B cell (primary cell): ENCODE measurements around the gene PRKCA. TPM values are rescaled to one million over a fixed set of nuclear protein-coding genes. Genes with fewer than 3 reads are reported as not detected.

Experiments used
- ATAC-seq: fragments of 200-7000 bp; cut with Tn5 transposase; one replicate; pipeline ENCODE4 v1.10.0; 2021; ENCODE audit warnings: low read depth, mild to moderate bottlenecking, moderate number of reproducible peaks, moderate library complexity
- CTCF ChIA-PET: fragments of 350-600 bp; sonication (Branson Sonifier 250); formaldehyde crosslinking; loops from one replicate; lab custom pipeline; 2021; ENCODE audit warnings: antibody characterized with exemption, inconsistent platforms; lab: Charles Lee
- POLR2A ChIA-PET: fragments of 350-600 bp; sonication (Branson Sonifier 250); formaldehyde crosslinking; loops from one replicate; lab custom pipeline; 2021; ENCODE audit warnings: antibody characterized with exemption; lab: Charles Lee
- DNase-seq: peaks from one replicate; pipeline ENCODE4 v3.0.0; 2013
- H2AFZ ChIP-seq: 2 replicates; pipeline ENCODE4 v1.6.1; 2012; ENCODE audit warnings: mild to moderate bottlenecking, low read depth, low read length; ENCODE audit not compliant: insufficient read depth, poor library complexity, severe bottlenecking
- H3K27ac ChIP-seq, 2 donors: 1 replicate in 1 of 2; 2 replicates in 1 of 2; pipeline ENCODE4 v1.5.1; 2012 to 2013; ENCODE audit warnings: low read length in 2 of 2, mild to moderate bottlenecking in 2 of 2, moderate library complexity in 1 of 2
- H3K27me3 ChIP-seq, 4 experiments: fragments of 200-600 bp in 1 of 4; sonication (generic) in 1 of 4; replicated peaks in 1 of 4; 1 replicate in 2 of 4; 2 replicates in 2 of 4; pipeline versions ENCODE4 v1.6.1 to v1.7.0; 2013 to 2016; ENCODE audit warnings: low read length in 3 of 4, mild to moderate bottlenecking in 2 of 4, mixed read lengths in 1 of 4, moderate library complexity in 1 of 4; ENCODE audit not compliant: insufficient read depth in 4 of 4, control insufficient read depth in 3 of 4; ENCODE audit errors: control extremely low read depth in 1 of 4
- H3K36me3 ChIP-seq, 2 experiments: replicated peaks in 1 of 2; 1 replicate in 1 of 2; 2 replicates in 1 of 2; pipeline versions ENCODE4 v1.6.1 to v1.7.1; 2013; ENCODE audit warnings: low read length in 1 of 2; ENCODE audit not compliant: insufficient read depth in 2 of 2, control insufficient read depth in 1 of 2; ENCODE audit errors: control extremely low read depth in 1 of 2, extremely low read depth in 1 of 2
- H3K4me1 ChIP-seq, 2 donors: fragments of 200-600 bp in 1 of 2; sonication (generic) in 1 of 2; 1 replicate in 1 of 2; 2 replicates in 1 of 2; pipeline versions ENCODE4 v1.5.1 to v1.6.1; 2013 to 2017; ENCODE audit warnings: low read length in 2 of 2; ENCODE audit not compliant: control insufficient read depth in 2 of 2, insufficient read depth in 2 of 2
- H3K4me2 ChIP-seq: replicated peaks from 2 replicates; pipeline ENCODE3; 2012; ENCODE audit warnings: mild to moderate bottlenecking, low read depth, low read length; ENCODE audit not compliant: poor library complexity, severe bottlenecking
- H3K4me3 ChIP-seq, 5 experiments: fragments of 200-600 bp in 1 of 5; sonication (generic) in 1 of 5; 1 replicate in 3 of 5; 2 replicates in 2 of 5; pipeline versions ENCODE4 v1.5.1 to v1.7.0; 2011 to 2016; ENCODE audit warnings: low read length in 4 of 5, mild to moderate bottlenecking in 4 of 5, low read depth in 2 of 5, control low read depth in 1 of 5, moderate library complexity in 1 of 5; ENCODE audit not compliant: insufficient read depth in 1 of 5; ENCODE audit errors: control extremely low read depth in 1 of 5, extremely low read depth in 1 of 5
- H3K79me2 ChIP-seq: fragments of 200-600 bp; sonication (generic); one replicate; pipeline ENCODE4 v1.6.0; 2016; ENCODE audit warnings: low read length; ENCODE audit not compliant: control insufficient read depth, insufficient read depth
- H3K9ac ChIP-seq: fragments of 200-600 bp; sonication (generic); 2 replicates; pipeline ENCODE4 v1.6.1; 2017; ENCODE audit warnings: mild to moderate bottlenecking, low read length, moderate library complexity
- H3K9me3 ChIP-seq, 3 donors: one replicate each; pipeline versions ENCODE4 v1.6.1 to v1.7.1; 2013; ENCODE audit warnings: low read length in 2 of 3; ENCODE audit not compliant: control insufficient read depth in 2 of 3, insufficient read depth in 1 of 3; ENCODE audit errors: control extremely low read depth in 1 of 3
- H4K20me1 ChIP-seq: 2 replicates; pipeline ENCODE4 v1.6.0; 2012; ENCODE audit warnings: mild to moderate bottlenecking, low read length; ENCODE audit not compliant: insufficient read depth, control insufficient read depth, poor library complexity, severe bottlenecking
- H3K27ac Mint-ChIP-seq: one replicate; pipeline ENCODE4 v1.8.0; 2021; ENCODE audit warnings: mixed read lengths
- H3K27me3 Mint-ChIP-seq: one replicate; pipeline ENCODE4 v1.8.0; 2021; ENCODE audit warnings: mixed read lengths
- H3K4me1 Mint-ChIP-seq: one replicate; pipeline ENCODE4 v1.8.0; 2021; ENCODE audit warnings: mixed read lengths
- H3K4me3 Mint-ChIP-seq: one replicate; pipeline ENCODE4 v1.8.0; 2021; ENCODE audit warnings: mixed read lengths
- H3K9me3 Mint-ChIP-seq: one replicate; pipeline ENCODE4 v1.8.0; 2022; ENCODE audit warnings: mixed read lengths; ENCODE audit not compliant: insufficient read depth
- EZH2 ChIP-seq: IDR thresholded peaks from 2 replicates; pipeline ENCODE4 v1.6.1; 2012; ENCODE audit warnings: borderline replicate concordance, low read depth, mild to moderate bottlenecking, moderate library complexity, low read length; ENCODE audit not compliant: insufficient read depth, poor library complexity, severe bottlenecking
- WGBS: methylation state at CpG from one replicate; pipeline ENCODE4 v1.1.5; 2013; ENCODE audit warnings: missing lambda C conversion rate; ENCODE audit not compliant: insufficient coverage; 5-methylcytosine and 5-hydroxymethylcytosine counted together
- intact Hi-C: fragments of 100-400 bp; cut with micrococcal nuclease; formaldehyde crosslinking; loops from one replicate; pipeline ENCODE4 v1.10.0; 2022
- polyA plus RNA-seq: library from polyadenylated mRNA; depleted of rRNA; stranded (reverse); fragments of >200 nt; gene quantifications from 2 replicates; pipeline ENCODE4 v1.2.3, GENCODE V29; 2012
- total RNA-seq, 2 donors: library from RNA; stranded (reverse); fragments of 120-200 nt in 1 of 2; gene quantifications; 1 replicate in 1 of 2; 2 replicates in 1 of 2; pipeline versions ENCODE4 v1.2.3 to v1.2.4, GENCODE V29; 2013 to 2022
- TF ChIP-seq, protein P1 (sequence below): fragments of 200-600 bp; IDR thresholded peaks from one replicate; pipeline ENCODE4 v1.8.0; 2022; ENCODE audit warnings: antibody characterized with exemption, mild to moderate bottlenecking

Gene PRKCA
- total and polyA plus RNA-seq, 2 donors (not counting 1 experiment from before 2014, with no cell fraction given), result 0.33 to 7.7 TPM

DNA sequence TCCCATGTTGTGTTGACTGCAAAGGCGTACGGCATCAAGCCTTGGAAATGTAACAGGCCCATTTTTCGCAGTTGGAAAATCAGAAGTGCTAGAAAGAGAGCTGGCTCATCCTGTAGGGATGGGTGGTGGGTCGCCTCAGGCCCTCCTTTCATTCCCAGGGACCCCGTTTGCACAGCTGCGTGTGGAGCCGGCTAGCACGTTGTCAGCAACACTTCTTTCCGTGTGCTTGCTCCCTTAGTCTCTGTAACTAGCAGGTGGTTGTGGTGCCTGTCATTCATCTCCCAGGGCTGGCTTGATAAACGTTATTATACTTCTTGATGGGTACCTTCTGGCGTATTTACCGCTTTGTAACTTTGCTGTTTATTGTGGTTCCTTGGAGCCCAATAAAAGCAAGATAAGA is 293.5 kb downstream of the PRKCA start:
- Mint-ChIP-seq H3K4me3 (no peak overlapping the region), H3K4me1 (no peaks in the 10 kb centered on the region), H3K9me3 (no peaks in the 10 kb centered on the region), H3K27ac (no peak overlapping the region), H3K27me3 (no peaks in the 10 kb centered on the region)
- no peak overlapping the region for H3K4me2 ChIP-seq
- DNase-seq (no peak), ATAC-seq (no peak)
- CTCF ChIA-PET, result no interaction called here
- POLR2A ChIA-PET, result no interaction called here
- H4K20me1 ChIP-seq, result no peaks in the 10 kb centered on the region
- TF ChIP-seq EZH2, result no peak
- TF ChIP-seq, protein P1, sequence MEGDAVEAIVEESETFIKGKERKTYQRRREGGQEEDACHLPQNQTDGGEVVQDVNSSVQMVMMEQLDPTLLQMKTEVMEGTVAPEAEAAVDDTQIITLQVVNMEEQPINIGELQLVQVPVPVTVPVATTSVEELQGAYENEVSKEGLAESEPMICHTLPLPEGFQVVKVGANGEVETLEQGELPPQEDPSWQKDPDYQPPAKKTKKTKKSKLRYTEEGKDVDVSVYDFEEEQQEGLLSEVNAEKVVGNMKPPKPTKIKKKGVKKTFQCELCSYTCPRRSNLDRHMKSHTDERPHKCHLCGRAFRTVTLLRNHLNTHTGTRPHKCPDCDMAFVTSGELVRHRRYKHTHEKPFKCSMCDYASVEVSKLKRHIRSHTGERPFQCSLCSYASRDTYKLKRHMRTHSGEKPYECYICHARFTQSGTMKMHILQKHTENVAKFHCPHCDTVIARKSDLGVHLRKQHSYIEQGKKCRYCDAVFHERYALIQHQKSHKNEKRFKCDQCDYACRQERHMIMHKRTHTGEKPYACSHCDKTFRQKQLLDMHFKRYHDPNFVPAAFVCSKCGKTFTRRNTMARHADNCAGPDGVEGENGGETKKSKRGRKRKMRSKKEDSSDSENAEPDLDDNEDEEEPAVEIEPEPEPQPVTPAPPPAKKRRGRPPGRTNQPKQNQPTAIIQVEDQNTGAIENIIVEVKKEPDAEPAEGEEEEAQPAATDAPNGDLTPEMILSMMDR, result no peak
- H2AFZ ChIP-seq, result no peak overlapping the region
- H3K9me3 ChIP-seq, result no peaks in the 10 kb centered on the region
- no peaks in the 10 kb centered on the region for H3K27me3 ChIP-seq
- no peak overlapping the region for H3K27ac ChIP-seq
- no peak overlapping the region for H3K4me3 ChIP-seq
- no peaks in the 10 kb centered on the region for H3K36me3 ChIP-seq
- H3K9ac ChIP-seq, result no peak overlapping the region
- H3K4me1 ChIP-seq, result no peaks in the 10 kb centered on the region
- intact Hi-C loops, result no loop called here
- 97% methylated on average over 10 of the region's 12 CpGs for WGBS
- no peaks in the 10 kb centered on the region for H3K79me2 ChIP-seq

DNA sequence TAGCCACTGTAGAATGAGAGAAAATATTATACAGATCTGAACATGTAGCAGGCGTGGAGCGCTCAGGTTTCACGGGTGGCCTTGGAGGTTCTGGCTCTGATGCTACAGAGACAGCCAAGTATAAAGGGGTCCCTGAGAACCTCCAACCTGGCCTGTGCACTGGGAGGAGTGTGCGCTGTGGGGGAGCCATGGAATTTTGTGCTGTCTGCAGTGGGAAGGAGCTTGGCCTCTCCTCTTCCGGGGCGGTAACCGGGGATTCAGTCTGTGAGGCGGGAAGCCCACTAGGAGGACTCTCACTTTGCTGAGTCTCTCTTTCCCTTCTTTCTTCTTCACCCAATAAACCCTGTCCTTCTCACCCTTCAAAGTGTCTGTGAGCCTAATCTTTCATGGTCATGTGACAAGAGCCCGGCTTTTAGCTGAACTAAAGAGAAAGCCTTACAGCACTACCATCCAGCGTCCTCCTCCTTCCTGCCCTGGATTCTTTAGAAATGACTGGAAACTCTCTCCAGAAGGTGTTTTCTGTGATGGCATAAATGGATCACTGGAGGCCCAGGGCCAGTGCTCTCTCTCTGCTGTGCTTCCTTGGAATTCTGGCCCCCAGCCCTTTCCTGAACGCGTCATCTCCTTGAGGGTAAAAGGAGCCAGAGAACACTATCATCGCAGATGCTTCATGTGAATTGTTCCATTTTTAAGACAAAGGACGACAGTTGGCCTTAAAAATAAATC is 300.4 kb downstream of the PRKCA start:
- no peak overlapping the region for H3K27ac Mint-ChIP-seq
- H3K4me2 ChIP-seq, result no peak overlapping the region
- H3K9me3 ChIP-seq, result no peaks in the 10 kb centered on the region
- H3K27me3 ChIP-seq, result peaks cover 0 to 2% (median 0%) of the 10 kb centered on the region in 4 experiments
- H3K4me1 Mint-ChIP-seq, result no peaks in the 10 kb centered on the region
- no peak overlapping the region for H2AFZ ChIP-seq
- 95% methylated on average over 12 of the region's 14 CpGs for WGBS
- no peak overlapping the region for H3K27ac ChIP-seq
- H3K9ac ChIP-seq, result no peak overlapping the region
- no peaks in the 10 kb centered on the region for H4K20me1 ChIP-seq
- ATAC-seq (no peak), DNase-seq (no peak)
- ChIA-PET POLR2A (no interaction called here), CTCF (no interaction called here)
- H3K4me3 Mint-ChIP-seq, result no peak overlapping the region
- H3K9me3 Mint-ChIP-seq, result no peaks in the 10 kb centered on the region
- no peaks in the 10 kb centered on the region for H3K4me1 ChIP-seq
- no peaks in the 10 kb centered on the region for H3K36me3 ChIP-seq
- H3K4me3 ChIP-seq, result no peak overlapping the region
- no peaks in the 10 kb centered on the region for H3K79me2 ChIP-seq
- no peak for TF ChIP-seq EZH2
- TF ChIP-seq, protein P1, result no peak
- intact Hi-C loops, result no loop called here
- peaks cover 6% of the 10 kb centered on the region for H3K27me3 Mint-ChIP-seq
